Spinal cord (tissue), 10 donors: ENCODE data around the gene PIEZO2. TPM values are rescaled to one million over a fixed set of nuclear protein-coding genes. Genes with fewer than 3 reads are reported as not detected.

ENCODE experiments used
- DNase-seq, 6 donors: peaks; one replicate each; pipeline versions ENCODE4 v3.0.0 to v3.0.0-alpha.2; 2013 to 2015; ENCODE audit warnings: low spot score in 6 of 6, low read depth in 4 of 6
- H3K27ac ChIP-seq: one replicate; pipeline ENCODE4 v1.5.1; 2013; ENCODE audit warnings: low read depth, low read length, control low read depth
- H3K27me3 ChIP-seq: one replicate; pipeline ENCODE4 v1.6.1; 2013; ENCODE audit warnings: low read length; ENCODE audit not compliant: control insufficient read depth, insufficient read depth
- H3K36me3 ChIP-seq: one replicate; pipeline ENCODE4 v1.6.1; 2013; ENCODE audit warnings: low read length; ENCODE audit not compliant: control insufficient read depth, insufficient read depth
- H3K4me1 ChIP-seq: one replicate; pipeline ENCODE4 v1.6.1; 2013; ENCODE audit warnings: low read length; ENCODE audit not compliant: control insufficient read depth, insufficient read depth
- H3K4me3 ChIP-seq: one replicate; pipeline ENCODE4 v1.5.1; 2013; ENCODE audit warnings: low read depth, low read length, control low read depth
- H3K9me3 ChIP-seq: one replicate; pipeline ENCODE4 v1.6.1; 2013; ENCODE audit warnings: low read length; ENCODE audit not compliant: control insufficient read depth, insufficient read depth
- WGBS: methylation state at CpG from one replicate; pipeline ENCODE4 v1.1.5; 2013; ENCODE audit warnings: missing lambda C conversion rate; ENCODE audit not compliant: insufficient coverage; 5-methylcytosine and 5-hydroxymethylcytosine counted together
- polyA plus RNA-seq, 2 donors: library from polyadenylated mRNA; unstranded; fragments of 120-200 nt; gene quantifications; one replicate each; pipeline ENCODE4 v1.2.1, GENCODE V29; 2013; ENCODE audit not compliant: insufficient read length in 2 of 2
- total RNA-seq, 2 donors: library from RNA; depleted of rRNA in 1 of 2; stranded (reverse); fragments of 120-200 nt in 1 of 2; fragments of >200 nt in 1 of 2; gene quantifications; one replicate each; pipeline versions ENCODE4 v1.2.3 to v1.2.4, GENCODE V29; 2013 to 2014
- donor health status: healthy.

The PIEZO2 gene
- total and polyA plus RNA-seq, 4 donors: 14.0 to 110 (median 22.4) TPM

DNA sequence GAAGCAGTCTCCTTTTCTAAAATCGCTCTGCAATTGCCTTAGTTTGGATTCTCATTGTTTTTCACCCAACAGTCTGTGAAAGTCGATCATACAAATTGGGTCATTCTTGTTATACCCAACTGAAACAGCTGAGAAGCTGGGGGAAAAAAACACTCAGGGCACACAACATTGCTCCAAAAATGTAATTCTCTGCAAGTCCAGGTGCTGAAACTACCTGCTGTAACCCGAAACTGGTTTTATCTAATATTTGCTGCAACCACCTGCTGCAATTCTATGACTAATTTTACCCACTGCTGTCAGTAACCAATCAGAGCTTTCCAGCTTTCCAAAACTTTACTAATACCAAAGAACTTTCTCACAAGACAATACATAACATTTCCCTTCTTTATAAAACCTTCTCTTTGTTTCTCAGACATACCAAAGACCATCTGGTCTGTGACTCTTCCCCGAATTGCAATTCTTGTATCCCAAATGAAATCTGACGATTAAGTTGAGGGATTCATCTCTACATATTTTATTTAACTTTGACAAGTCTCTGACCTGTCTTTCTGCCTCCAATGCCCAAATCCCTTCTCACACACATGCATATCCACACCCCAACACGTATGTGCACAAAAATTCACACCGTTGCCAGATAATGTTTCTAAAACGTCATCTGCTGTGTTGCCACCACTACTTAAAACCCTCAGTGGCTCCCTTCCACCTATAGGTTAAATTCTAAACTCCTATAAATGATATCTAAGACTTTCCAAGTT is 198.3 kb downstream of the PIEZO2 start:
- Histone ChIP-seq H3K4me1 (peaks cover 2% of the 10 kb centered on the region), H3K9me3 (peaks cover 3% of the 10 kb centered on the region), H3K27ac (no peak overlapping the region), H3K27me3 (no peaks in the 10 kb centered on the region), H3K36me3 (no peaks in the 10 kb centered on the region), H3K4me3 (no peak overlapping the region)
- no peak for DNase-seq
- WGBS: 78% methylated on average over 6 of the region's 8 CpGs

DNA sequence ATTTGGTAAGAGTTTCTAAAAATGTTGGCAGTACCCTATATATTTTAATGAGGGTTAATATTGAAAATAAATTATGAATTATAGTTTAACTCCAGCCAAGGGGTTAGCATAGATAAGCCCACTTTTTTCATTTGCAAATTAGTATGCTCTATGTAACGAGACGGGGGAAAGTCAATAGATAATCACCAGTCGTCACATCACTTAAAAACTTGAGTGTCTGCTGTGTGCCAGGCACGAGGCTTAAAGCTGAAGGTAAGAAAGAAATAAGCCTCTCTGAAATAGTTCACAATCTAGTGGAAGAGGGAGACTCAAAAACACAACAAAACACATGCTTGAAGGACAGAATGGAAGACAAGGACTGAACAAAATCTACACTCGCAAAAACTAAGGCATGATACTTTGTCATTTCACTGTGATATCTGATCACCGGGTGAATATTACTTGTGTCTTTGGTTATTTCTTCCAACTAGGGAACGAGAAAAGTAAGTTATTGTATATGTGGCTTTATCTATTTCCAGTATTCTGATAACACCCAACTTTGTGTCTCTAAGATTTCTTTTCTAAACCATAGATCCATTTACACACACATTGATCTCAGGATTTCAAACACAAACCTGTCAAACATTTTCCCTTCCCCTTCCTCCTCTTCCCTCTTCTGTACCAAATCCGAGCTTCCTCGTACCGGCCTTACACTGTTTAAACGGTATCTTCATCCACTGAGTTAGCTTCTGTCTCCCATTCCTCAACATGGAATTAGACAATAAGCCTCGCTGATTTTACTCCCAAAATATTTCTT is 199.1 kb downstream of the PIEZO2 start:
- Histone ChIP-seq H3K4me1 (peaks cover 2% of the 10 kb centered on the region), H3K4me3 (no peak overlapping the region), H3K36me3 (no peaks in the 10 kb centered on the region), H3K27me3 (no peaks in the 10 kb centered on the region), H3K9me3 (peaks cover 7% of the 10 kb centered on the region), H3K27ac (no peak overlapping the region)
- no peak for DNase-seq
- WGBS: 96% methylated on average over 5 of the region's 12 CpGs

DNA sequence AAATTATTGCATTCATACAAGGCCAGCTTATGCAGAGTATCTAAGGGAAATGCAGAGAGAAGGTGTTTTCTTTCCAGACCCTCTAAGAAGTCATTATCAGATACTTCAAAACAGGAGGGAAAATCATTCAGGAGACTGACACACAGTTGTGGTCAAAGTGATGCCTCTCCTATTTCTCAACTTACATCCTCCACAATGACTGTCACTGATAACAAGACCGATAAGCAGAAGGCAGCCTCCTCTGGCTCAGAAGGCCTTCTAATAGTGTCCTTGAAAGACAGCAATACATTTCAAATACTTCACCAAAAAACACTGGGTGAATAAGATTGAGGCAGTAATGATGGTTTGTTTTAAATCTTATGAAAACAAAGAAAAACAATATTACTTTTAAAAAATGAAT is 199.7 kb downstream of the PIEZO2 start:
- Histone ChIP-seq H3K27ac (no peak overlapping the region), H3K4me1 (peaks cover 2% of the 10 kb centered on the region), H3K27me3 (no peaks in the 10 kb centered on the region), H3K36me3 (no peaks in the 10 kb centered on the region), H3K4me3 (no peak overlapping the region), H3K9me3 (peaks cover 7% of the 10 kb centered on the region)
- no peak for DNase-seq
- no CpG with 5 or more reads among the region's 1 CpG for WGBS

DNA sequence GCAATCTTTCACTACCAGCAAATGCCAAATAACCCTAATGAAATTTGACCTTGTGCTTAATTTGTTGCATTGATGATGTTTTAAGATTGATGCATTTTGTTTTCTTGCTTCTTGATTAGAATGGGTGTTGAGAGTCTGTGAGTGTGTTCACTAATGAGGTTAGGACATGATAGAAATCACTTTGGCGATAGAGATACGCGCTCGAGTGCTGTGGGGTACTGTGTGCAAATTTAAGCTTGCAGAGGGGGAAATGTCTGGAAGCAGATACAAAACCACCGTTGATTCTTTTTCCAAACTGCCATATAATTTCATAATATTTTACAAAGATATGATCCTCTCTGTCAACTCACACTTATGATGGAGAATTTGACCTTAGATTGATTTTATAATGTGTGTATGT is 200.9 kb downstream of the PIEZO2 start:
- Histone ChIP-seq H3K4me3 (no peak overlapping the region), H3K36me3 (no peaks in the 10 kb centered on the region), H3K9me3 (peaks cover 7% of the 10 kb centered on the region), H3K27ac (no peak overlapping the region), H3K4me1 (no peaks in the 10 kb centered on the region), H3K27me3 (no peaks in the 10 kb centered on the region)
- no CpG with 5 or more reads among the region's 5 CpGs for WGBS
- DNase-seq: no peak

DNA sequence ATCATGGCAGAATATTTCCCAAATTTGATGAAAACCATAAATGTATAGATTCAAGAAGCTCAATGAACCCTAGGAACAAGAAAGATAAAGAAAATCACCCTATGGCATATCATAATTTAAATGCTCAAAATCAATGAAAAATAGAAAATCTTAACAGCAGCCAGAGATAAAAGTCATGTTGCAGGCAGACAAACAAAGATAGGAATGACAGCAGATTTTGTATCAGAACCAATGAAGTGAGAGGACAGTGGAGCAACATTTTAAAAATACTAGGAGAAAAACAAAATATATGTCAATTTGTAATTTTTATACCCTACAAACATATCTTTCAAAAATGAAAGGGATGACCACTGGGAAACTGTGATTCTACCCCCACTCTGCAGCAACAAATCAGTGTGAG is 203.3 kb downstream of the PIEZO2 start:
- Histone ChIP-seq H3K36me3 (no peaks in the 10 kb centered on the region), H3K27ac (no peak overlapping the region), H3K4me3 (no peak overlapping the region), H3K9me3 (peaks cover 7% of the 10 kb centered on the region), H3K27me3 (no peaks in the 10 kb centered on the region), H3K4me1 (no peaks in the 10 kb centered on the region)
- DNase-seq: no peak

DNA sequence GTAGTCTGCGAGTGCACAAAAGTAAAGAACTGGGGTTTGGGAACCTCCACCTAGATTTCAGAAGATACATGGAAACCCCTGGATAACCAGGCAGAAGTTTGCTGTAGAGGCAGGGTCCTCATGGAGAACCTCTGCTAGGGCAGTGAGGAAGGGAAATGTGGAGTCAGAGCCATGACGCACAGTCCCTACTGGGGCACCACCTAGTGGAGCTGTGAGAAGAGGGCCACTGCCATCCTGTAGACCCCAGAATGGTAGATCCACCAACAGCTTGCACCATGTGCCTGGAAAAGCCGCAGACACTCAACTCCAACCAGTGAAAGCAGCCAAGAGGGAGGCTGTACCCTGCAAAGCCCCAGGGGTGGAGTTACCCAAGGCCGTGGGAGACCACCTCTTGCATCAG is 206.4 kb downstream of the PIEZO2 start:
- DNase-seq: no peak
- no peaks in the 10 kb centered on the region for H3K27me3 ChIP-seq
- no peak overlapping the region for H3K4me3 ChIP-seq
- no peaks in the 10 kb centered on the region for H3K36me3 ChIP-seq
- 91% methylated on average over 4 of the region's 4 CpGs for WGBS
- H3K4me1 ChIP-seq: no peaks in the 10 kb centered on the region
- H3K27ac ChIP-seq: no peak overlapping the region
- H3K9me3 ChIP-seq: peaks cover 5% of the 10 kb centered on the region

DNA sequence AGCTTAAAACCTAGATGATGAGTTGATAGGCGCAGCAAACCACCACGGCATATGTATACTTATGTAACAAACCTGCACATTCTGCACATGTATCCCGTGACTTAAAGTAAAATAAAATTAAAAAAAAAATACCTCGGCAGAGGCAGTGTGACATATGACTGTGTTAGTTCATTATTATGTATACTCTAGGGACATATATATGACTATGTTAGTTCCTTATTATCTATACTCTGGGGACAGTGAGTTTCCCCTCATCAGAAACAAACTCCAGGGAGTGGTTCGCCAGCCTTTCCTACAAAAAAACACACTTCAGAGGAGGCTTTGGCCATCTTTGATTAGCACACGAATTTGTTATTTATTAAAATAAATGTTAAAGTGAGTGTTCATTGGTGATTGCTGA is 209.5 kb downstream of the PIEZO2 start:
- Histone ChIP-seq H3K36me3 (no peaks in the 10 kb centered on the region), H3K27ac (no peak overlapping the region), H3K4me3 (no peak overlapping the region), H3K9me3 (no peaks in the 10 kb centered on the region), H3K27me3 (no peaks in the 10 kb centered on the region), H3K4me1 (no peaks in the 10 kb centered on the region)
- WGBS: no CpG with 5 or more reads among the region's 6 CpGs
- DNase-seq: no peak

DNA sequence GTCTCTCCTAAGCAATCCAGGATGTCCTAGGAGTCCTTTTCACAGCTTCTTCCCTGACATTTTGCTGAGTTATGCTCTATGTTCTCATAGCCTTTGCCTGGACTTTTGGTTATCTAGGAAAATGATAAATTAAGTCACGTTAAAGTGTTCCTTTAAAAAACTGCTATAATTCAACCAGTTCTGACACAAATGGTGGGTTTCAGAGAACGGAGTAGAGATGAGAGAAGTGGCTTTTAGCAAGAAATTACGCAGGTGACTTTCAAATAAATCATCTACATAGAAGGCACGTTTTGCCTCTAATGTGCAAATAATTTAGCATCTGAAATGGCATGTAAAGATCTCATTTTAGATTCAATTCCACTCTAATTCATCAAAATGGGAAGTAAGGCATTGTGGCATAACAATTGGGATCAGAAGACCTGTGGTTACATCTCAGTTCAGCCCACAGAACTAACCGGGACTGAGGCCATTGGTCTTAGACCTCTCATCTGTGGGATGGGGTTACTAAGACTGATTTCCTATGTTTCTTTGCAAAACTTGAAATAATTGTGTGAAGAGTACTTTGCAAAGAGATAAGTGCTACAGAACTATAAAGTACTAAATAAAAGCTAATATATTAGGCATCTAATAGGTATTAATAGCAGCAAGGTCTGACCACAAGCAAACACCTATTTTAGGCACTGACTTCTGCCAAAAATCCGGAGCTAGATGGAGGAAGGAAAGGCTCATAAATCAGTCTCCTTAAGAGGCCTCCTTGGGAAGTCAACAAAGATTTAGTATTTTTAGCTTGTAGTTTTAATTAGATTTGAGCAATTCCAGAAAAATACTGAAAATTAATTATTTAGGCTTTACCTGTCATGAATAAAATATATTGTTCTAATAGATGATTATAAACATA is 211.4 kb downstream of the PIEZO2 start:
- Histone ChIP-seq H3K36me3 (no peaks in the 10 kb centered on the region), H3K27me3 (no peaks in the 10 kb centered on the region), H3K9me3 (no peaks in the 10 kb centered on the region), H3K4me3 (no peak overlapping the region), H3K27ac (no peak overlapping the region), H3K4me1 (no peaks in the 10 kb centered on the region)
- no CpG with 5 or more reads among the region's 6 CpGs for WGBS
- DNase-seq: peak in 1 of 6 donors; percentile 39

DNA sequence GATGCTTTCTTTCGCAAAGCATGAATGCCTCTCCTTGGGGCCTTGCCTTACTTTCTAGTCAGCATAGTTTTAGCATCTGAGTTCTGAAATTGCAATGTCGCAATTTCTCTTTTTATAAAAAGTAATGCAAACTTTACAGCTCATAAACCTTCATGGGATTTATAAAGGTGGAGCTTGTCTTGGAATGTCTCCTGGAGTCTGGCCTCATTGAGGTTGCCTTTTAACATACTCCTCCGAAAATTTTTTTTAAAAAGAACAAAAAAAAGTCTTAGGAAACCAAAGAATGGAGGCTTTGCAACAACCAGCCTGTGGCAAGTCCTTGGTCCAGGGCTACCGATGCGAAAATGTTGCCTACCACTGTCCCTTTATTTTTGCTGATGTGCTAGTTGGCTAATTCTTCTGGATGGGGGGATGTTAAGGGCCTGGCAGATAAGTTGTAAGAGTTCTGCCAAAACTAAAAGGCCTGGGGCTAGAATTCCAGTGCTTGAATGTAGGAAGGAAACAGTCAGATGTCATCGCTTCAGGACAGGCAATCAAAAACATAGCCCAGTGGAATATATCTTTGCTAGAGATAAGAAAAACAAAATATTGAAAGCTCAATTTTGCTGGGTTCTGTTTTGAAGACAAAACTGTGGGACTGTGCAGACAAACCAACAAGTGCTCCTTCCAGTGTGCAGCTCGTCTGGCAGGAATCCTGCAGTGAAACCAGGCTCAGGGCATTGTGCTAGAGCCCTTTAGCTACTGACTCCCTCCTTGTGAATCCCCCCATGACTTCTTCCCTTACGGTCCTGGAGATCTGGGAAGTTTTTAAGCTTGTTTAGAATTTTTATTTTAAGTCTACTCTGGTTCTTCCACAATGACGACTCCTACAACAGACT is 213.0 kb downstream of the PIEZO2 start:
- H3K27ac ChIP-seq: no peak overlapping the region
- peak in 1 of 6 donors; percentile 11 for DNase-seq
- H3K4me1 ChIP-seq: no peaks in the 10 kb centered on the region
- no peak overlapping the region for H3K4me3 ChIP-seq
- no peaks in the 10 kb centered on the region for H3K27me3 ChIP-seq
- no peaks in the 10 kb centered on the region for H3K9me3 ChIP-seq
- H3K36me3 ChIP-seq: no peaks in the 10 kb centered on the region
- WGBS: 92% methylated on average over 4 of the region's 9 CpGs
